ENCODE measurements around the gene OR2A12.
"Not testable (repeated sequence)": the region's sequence is repeated elsewhere in the genome, so short reads cannot be mapped to it uniquely, and the experiment has no call there.

OR2A12 gene

DNA sequence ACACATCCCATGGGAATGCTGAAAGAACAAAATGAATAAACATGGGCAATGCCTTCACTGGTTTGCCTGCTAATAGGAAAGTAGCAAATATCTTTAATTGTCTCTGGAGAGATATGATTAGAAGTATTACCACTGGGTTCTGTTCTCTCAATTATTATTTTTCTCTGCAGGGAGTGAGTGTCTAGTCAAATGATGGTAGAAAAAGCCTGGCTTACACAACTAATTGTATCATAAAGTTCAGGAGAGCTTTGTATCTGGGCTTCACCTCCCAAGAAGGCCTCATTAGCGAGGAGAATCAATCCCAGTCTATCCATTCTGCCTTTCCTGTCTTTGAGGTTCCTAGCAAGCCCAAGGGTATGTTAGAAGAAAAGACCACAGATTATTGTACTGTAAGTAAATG is 36.8 kb downstream of the OR2A12 start, which contains the start of gene OR2A14:
OR2A14 (plus strand) TSS at position 301 of the 400 bp plus-strand sequence. CDS start 5,937 bp downstream, outside the sequence.
- DNase-seq, result no peak

DNA sequence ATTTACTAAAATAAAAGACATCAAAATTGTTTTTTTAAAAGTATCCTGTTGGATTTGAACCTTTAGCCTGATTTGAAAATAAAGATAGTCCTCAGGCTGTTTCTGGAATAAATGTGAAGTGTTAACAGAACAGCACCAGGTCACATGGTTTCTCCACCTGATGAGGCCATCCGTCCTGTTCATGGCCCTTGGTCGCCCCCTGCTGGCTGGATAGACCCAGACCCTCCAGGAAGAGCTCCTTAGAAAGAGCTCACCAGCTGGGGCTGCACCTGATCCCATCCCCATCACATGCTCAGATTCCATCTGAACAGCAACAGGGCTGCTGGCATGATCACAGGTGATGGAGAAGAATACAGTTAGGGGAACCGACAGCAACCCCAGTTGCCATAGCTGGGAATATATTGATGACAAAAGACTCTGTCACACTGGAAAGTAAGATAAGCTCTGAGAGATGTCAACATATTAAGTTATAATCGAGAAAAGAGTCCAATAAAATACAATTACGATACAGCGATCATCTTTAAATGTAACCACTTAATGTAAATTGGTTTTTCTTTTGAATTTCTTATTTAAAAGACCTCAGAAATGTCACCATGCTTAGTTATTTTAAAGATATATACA is 41.7 kb downstream of the OR2A12 start:
- DNase-seq, result peak; percentile 25 to 51

DNA sequence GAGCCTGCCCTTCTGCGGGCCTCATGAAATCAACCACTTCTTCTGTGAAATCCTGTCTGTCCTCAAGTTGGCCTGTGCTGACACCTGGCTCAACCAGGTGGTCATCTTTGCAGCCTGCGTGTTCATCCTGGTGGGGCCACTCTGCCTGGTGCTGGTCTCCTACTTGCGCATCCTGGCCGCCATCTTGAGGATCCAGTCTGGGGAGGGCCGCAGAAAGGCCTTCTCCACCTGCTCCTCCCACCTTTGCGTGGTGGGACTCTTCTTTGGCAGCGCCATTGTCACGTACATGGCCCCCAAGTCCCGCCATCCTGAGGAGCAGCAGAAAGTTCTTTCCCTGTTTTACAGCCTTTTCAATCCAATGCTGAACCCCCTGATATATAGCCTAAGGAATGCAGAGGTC is 43.5 kb downstream of the OR2A12 start:
- not testable (repeated sequence) for DNase-seq

GRCh38 chr7:144130730-144131129 is 44.7 kb downstream of the OR2A12 start:
- DNase-seq, result no peak

DNA sequence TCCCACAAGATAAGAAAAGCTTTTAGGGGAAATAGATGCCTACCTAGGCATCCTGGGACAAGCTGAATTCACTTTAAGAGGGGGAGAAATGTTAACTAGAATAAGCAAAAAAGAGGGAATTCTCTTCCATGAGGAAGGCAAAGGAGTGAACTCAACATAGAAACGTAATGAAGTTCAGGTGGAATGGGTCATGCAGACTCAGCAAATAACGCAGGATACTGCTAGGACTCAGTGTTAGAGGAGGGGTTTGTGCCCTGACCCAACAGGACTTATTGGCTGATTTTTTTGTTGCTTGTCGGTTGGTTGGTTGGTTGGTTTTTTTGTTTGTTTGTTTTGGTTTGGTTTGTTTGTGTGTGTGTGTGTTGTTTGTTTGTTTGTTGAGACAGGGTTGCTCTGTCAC is 46.2 kb downstream of the OR2A12 start:
- no peak for DNase-seq

GRCh38 chr7:144133307-144133706 is 47.2 kb downstream of the OR2A12 start:
- no peak for DNase-seq

DNA sequence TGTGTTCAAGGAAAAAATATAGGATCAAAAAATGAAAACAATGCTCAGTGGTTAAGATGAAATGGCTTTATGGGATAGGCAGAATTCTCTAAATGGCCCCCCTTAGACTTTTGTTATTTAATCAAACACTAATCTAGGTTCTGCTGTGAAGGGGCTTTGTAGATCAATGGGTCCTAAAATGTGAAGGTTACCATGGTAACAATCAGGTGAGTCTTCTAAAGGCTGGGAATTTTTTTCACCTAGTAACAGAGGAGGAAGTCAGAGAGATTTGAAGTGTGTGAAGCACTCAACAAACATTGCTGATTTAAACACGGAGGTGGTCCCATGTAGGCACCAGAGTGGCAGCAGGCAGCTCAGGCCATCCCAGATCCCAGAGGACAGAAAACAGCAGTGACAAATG is 48.0 kb downstream of the OR2A12 start:
- no peak for DNase-seq

DNA sequence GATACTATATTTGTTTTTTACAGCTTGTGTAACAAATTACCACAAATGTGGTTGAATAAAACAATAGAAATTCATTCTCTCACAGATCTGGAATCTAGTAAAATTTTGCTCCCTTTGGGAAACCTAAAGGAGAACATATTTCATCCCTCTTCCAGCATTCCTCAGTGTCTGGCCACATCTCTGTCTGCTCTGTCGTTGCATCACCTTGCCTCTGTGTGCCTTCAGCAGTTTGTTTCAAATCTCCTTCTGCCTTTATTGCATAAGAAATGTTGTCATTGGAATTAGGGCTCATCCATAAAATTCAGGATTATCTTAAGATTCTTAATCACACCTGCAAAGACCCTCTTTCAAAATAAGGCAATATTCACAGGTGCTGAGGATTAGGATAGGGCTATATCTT is 51.4 kb downstream of the OR2A12 start:
- DNase-seq, result no peak

DNA sequence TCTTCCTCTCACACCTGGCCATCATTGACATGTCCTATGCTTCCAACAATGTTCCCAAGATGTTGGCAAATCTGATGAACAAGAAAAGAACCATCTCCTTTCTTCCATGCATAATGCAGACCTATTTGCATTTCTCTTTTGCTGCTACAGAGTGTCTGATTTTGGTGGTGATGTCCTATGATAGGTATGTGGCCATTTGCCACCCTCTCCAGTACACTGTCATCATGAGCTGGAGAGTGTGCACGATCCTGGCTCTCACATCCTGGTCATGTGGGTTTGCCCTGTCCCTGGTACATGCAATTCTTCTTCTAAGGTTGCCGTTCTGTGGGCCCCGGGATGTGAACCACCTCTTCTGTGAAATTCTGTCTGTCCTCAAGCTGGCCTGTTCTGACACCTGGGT is 56.1 kb downstream of the OR2A12 start:
- no peak for DNase-seq

DNA sequence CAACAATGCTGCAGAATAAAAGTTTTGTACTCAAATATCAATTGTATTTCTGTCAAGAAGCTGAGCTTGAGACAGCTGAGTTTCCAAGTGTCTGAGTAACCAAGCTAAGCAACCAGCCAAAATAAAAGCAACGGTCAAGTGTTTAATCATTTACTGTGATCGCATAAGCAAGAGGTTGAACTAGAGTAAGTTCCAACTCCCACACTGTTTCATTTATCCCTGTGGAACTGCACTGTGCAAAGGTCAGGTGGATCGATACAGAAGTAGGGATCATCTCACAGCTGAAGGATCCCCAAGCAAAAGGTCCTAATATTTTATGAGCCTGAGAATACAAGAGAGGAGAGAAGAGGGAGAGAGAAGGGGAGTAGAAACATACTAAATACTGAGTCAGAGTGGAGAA is 58.3 kb downstream of the OR2A12 start:
- no peak for DNase-seq

GRCh38 chr7:144148224-144148827 is 62.2 kb downstream of the OR2A12 start:
- no peak for DNase-seq
